Kidney tubule cell (primary cell): ENCODE results near the gene MAD1L1.

ENCODE experiments used
- DNase-seq: peaks from one replicate; pipeline ENCODE4 v3.0.0-alpha.2; 2018; ENCODE audit warnings: low spot score

MAD1L1 gene

GRCh38 chr7:1953199-1954190 lies 279.2 kb downstream of the MAD1L1 start:
- DNase-seq, result no peak

GRCh38 chr7:1952781-1953180 lies 280.0 kb downstream of the MAD1L1 start:
- DNase-seq, result no peak

- no peak for DNase-seq
Observed at GRCh38 chr7:1952169-1952760, 280.5 kb downstream of the MAD1L1 start.

GRCh38 chr7:1951600-1951999 lies 281.1 kb downstream of the MAD1L1 start:
- no peak for DNase-seq

- DNase-seq, result no peak
Observed at GRCh38 chr7:1951159-1951536, 281.6 kb downstream of the MAD1L1 start.

GRCh38 chr7:1950452-1951158 lies 282.1 kb downstream of the MAD1L1 start:
- no peak for DNase-seq

GRCh38 chr7:1950066-1950451 lies 282.7 kb downstream of the MAD1L1 start:
- DNase-seq, result no peak

GRCh38 chr7:1949681-1950055 lies 283.1 kb downstream of the MAD1L1 start:
- no peak for DNase-seq

- DNase-seq, result no peak
Observed at GRCh38 chr7:1948887-1949680, 283.7 kb downstream of the MAD1L1 start.

- no peak for DNase-seq
Observed at GRCh38 chr7:1948301-1948796, 284.4 kb downstream of the MAD1L1 start.

- DNase-seq, result no peak
Observed at GRCh38 chr7:1947586-1948217, 285.0 kb downstream of the MAD1L1 start.

- no peak for DNase-seq
Observed at GRCh38 chr7:1946773-1947450, 285.8 kb downstream of the MAD1L1 start.

GRCh38 chr7:1946025-1946772 lies 286.5 kb downstream of the MAD1L1 start:
- DNase-seq, result no peak

- DNase-seq, result no peak
Observed at GRCh38 chr7:1945558-1945957, 287.2 kb downstream of the MAD1L1 start.

GRCh38 chr7:1944619-1945210 lies 288.0 kb downstream of the MAD1L1 start:
- no peak for DNase-seq

- DNase-seq, result no peak
Observed at GRCh38 chr7:1943933-1944618, 288.7 kb downstream of the MAD1L1 start.

- DNase-seq, result no peak
Observed at GRCh38 chr7:1943326-1943725, 289.4 kb downstream of the MAD1L1 start.

- DNase-seq, result no peak
Observed at GRCh38 chr7:1942941-1943289, 289.8 kb downstream of the MAD1L1 start.
